Neural cell (in vitro differentiated cells): Measurements from ENCODE around the gene TEFM. TPM values are rescaled to one million over a fixed set of nuclear protein-coding genes. Genes with fewer than 3 reads are reported as not detected.

Source experiments
- H2AFZ ChIP-seq: fragments of 200-600, 300-800 bp; sonication (generic), shearing (Covaris generic); 2 replicates; pipeline ENCODE4 v1.6.0; 2014; ENCODE audit warnings: low read depth, mild to moderate bottlenecking, antibody characterized with exemption, low read length, moderate library complexity
- H3F3A ChIP-seq: fragments of 200-600 bp; shearing (Covaris generic); 2 replicates; pipeline ENCODE4 v1.6.1; 2016; ENCODE audit warnings: mild to moderate bottlenecking, moderate library complexity, mixed read lengths, antibody characterized with exemption, low read length; ENCODE audit not compliant: insufficient read depth, poor library complexity, severe bottlenecking
- H3K27ac ChIP-seq: fragments of 200-600, 300-800 bp; sonication (generic), shearing (Covaris generic); 2 replicates; pipeline ENCODE4 v1.5.1; 2014; ENCODE audit warnings: mild to moderate bottlenecking, low read length, moderate library complexity
- H3K27me3 ChIP-seq: fragments of 300-800, 200-600 bp; sonication (generic), shearing (Covaris generic); 2 replicates; pipeline ENCODE4 v1.6.0; 2014; ENCODE audit warnings: mild to moderate bottlenecking, low read depth, low read length, moderate library complexity; ENCODE audit not compliant: insufficient read depth
- H3K36me3 ChIP-seq: fragments of 300-800, 200-600 bp; sonication (generic), shearing (Covaris generic); 2 replicates; pipeline ENCODE4 v1.5.1; 2014; ENCODE audit warnings: mild to moderate bottlenecking, antibody characterized with exemption, low read length, moderate library complexity; ENCODE audit not compliant: insufficient read depth
- H3K4me2 ChIP-seq: fragments of 300-800, 200-600 bp; sonication (generic), shearing (Covaris generic); 2 replicates; pipeline ENCODE4 v1.6.0; 2014; ENCODE audit warnings: mild to moderate bottlenecking, low read length
- H3K4me3 ChIP-seq: fragments of 300-800, 200-600 bp; sonication (generic), shearing (Covaris generic); 2 replicates; pipeline ENCODE4 v1.5.1; 2014; ENCODE audit warnings: mild to moderate bottlenecking, low read length, moderate library complexity
- H3K79me2 ChIP-seq: fragments of 200-600 bp; shearing (Covaris generic); replicated peaks from 2 replicates; pipeline ENCODE4 v1.6.0; 2014; ENCODE audit warnings: mild to moderate bottlenecking, low read length, moderate library complexity; ENCODE audit not compliant: insufficient read depth
- H3K9ac ChIP-seq: fragments of 300-800, 200-600 bp; sonication (generic), shearing (Covaris generic); 2 replicates; pipeline ENCODE4 v1.6.1; 2016; ENCODE audit warnings: mild to moderate bottlenecking, low read length, mixed read lengths
- H3K9me2 ChIP-seq: fragments of 200-600 bp; shearing (Covaris generic); 2 replicates; pipeline ENCODE4 v1.6.1; 2016; ENCODE audit warnings: mild to moderate bottlenecking, low read length, mixed read lengths; ENCODE audit not compliant: insufficient read depth
- H3K9me3 ChIP-seq: fragments of 200-600, 300-800 bp; sonication (generic), shearing (Covaris generic); 2 replicates; pipeline ENCODE4 v1.6.1; 2016; ENCODE audit warnings: mild to moderate bottlenecking, mixed run types, low read length, moderate library complexity, mixed read lengths
- H4K20me1 ChIP-seq: fragments of 200-600 bp; shearing (Covaris generic); 2 replicates; pipeline ENCODE4 v1.6.1; 2016; ENCODE audit warnings: mild to moderate bottlenecking, mixed run types; ENCODE audit not compliant: insufficient read depth
- EP300 ChIP-seq: fragments of 450-650 bp; conservative IDR thresholded peaks from 2 replicates; pipeline ENCODE4 v1.6.1; 2014; ENCODE audit warnings: antibody characterized with exemption, mild to moderate bottlenecking, moderate library complexity; ENCODE audit not compliant: poor library complexity, severe bottlenecking
- EZH2 ChIP-seq: fragments of 200-600, 300-800 bp; shearing (Covaris generic), sonication (generic); IDR thresholded peaks from 2 replicates; pipeline ENCODE4 v1.6.1; 2014; ENCODE audit warnings: antibody characterized with exemption, low read length, borderline replicate concordance, mild to moderate bottlenecking; ENCODE audit not compliant: insufficient read depth, poor library complexity, severe bottlenecking
- MXI1 ChIP-seq: fragments of 450-650 bp; conservative IDR thresholded peaks from 2 replicates; pipeline ENCODE4 v1.6.1; 2014; ENCODE audit warnings: antibody characterized with exemption, mild to moderate bottlenecking; ENCODE audit not compliant: poor library complexity, severe bottlenecking
- POLR2AphosphoS5 ChIP-seq: IDR thresholded peaks from 2 replicates; pipeline ENCODE4 v1.6.1; 2012
- RAD21 ChIP-seq: fragments of 450-650 bp; conservative IDR thresholded peaks from 2 replicates; pipeline ENCODE4 v1.6.1; 2014; ENCODE audit warnings: antibody characterized with exemption, mild to moderate bottlenecking, moderate library complexity
- SMC3 ChIP-seq: fragments of 450-650 bp; conservative IDR thresholded peaks from 2 replicates; pipeline ENCODE4 v1.6.1; 2014; ENCODE audit warnings: antibody characterized with exemption, mild to moderate bottlenecking, moderate library complexity; ENCODE audit not compliant: poor library complexity
- TAF1 ChIP-seq: IDR thresholded peaks from 2 replicates; pipeline ENCODE4 v1.6.1; 2012; ENCODE audit warnings: low read depth
- polyA plus RNA-seq: library from polyadenylated mRNA; depleted of rRNA; stranded (reverse); fragments of >200 nt; gene quantifications from 2 replicates; pipeline ENCODE4 v1.2.3, GENCODE V29; 2014
- TF ChIP-seq, protein P1 (sequence below): fragments of 450-650 bp; IDR thresholded peaks from 2 replicates; pipeline ENCODE4 v1.5.1; 2014; ENCODE audit warnings: antibody characterized with exemption, mild to moderate bottlenecking, moderate library complexity; ENCODE audit not compliant: poor library complexity, severe bottlenecking
- TF ChIP-seq, protein P2 (sequence below): IDR thresholded peaks from 2 replicates; pipeline ENCODE4 v1.6.1; 2012; ENCODE audit warnings: borderline replicate concordance

TEFM gene
- polyA plus RNA-seq, 1 donor from 2014 or later: 15.2 TPM

DNA sequence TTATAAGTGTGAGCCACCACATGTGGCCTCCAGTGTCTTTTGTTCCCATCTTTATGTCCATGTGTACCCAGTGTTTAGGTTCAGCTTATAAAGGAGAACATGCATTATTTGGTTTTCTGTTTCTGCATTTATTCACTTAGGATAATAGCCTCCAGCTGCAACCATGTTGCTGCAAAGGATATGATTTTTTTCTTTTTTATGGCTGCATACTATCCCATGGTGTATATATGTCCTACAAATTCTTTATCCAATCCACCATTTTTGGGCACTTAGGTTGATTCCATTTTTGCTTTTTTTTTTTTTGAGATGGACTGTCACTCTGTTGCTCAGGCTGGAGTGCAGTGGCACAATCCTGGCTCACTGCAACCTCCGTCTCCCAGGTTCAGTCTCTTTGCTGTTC lies 41.4 kb downstream of the TEFM start:
- no peak overlapping the region for H3K27ac ChIP-seq
- no peaks in the 10 kb centered on the region for H4K20me1 ChIP-seq
- no peaks in the 10 kb centered on the region for H3K36me3 ChIP-seq
- H2AFZ ChIP-seq: no peak overlapping the region
- no peaks in the 10 kb centered on the region for H3K9me3 ChIP-seq
- H3K9me2 ChIP-seq: no peaks in the 10 kb centered on the region
- no peak overlapping the region for H3K9ac ChIP-seq
- TF ChIP-seq, protein P1, sequence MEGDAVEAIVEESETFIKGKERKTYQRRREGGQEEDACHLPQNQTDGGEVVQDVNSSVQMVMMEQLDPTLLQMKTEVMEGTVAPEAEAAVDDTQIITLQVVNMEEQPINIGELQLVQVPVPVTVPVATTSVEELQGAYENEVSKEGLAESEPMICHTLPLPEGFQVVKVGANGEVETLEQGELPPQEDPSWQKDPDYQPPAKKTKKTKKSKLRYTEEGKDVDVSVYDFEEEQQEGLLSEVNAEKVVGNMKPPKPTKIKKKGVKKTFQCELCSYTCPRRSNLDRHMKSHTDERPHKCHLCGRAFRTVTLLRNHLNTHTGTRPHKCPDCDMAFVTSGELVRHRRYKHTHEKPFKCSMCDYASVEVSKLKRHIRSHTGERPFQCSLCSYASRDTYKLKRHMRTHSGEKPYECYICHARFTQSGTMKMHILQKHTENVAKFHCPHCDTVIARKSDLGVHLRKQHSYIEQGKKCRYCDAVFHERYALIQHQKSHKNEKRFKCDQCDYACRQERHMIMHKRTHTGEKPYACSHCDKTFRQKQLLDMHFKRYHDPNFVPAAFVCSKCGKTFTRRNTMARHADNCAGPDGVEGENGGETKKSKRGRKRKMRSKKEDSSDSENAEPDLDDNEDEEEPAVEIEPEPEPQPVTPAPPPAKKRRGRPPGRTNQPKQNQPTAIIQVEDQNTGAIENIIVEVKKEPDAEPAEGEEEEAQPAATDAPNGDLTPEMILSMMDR: no peak
- TF ChIP-seq POLR2AphosphoS5 (no peak), RAD21 (no peak), EZH2 (no peak)
- TF ChIP-seq, protein P2, sequence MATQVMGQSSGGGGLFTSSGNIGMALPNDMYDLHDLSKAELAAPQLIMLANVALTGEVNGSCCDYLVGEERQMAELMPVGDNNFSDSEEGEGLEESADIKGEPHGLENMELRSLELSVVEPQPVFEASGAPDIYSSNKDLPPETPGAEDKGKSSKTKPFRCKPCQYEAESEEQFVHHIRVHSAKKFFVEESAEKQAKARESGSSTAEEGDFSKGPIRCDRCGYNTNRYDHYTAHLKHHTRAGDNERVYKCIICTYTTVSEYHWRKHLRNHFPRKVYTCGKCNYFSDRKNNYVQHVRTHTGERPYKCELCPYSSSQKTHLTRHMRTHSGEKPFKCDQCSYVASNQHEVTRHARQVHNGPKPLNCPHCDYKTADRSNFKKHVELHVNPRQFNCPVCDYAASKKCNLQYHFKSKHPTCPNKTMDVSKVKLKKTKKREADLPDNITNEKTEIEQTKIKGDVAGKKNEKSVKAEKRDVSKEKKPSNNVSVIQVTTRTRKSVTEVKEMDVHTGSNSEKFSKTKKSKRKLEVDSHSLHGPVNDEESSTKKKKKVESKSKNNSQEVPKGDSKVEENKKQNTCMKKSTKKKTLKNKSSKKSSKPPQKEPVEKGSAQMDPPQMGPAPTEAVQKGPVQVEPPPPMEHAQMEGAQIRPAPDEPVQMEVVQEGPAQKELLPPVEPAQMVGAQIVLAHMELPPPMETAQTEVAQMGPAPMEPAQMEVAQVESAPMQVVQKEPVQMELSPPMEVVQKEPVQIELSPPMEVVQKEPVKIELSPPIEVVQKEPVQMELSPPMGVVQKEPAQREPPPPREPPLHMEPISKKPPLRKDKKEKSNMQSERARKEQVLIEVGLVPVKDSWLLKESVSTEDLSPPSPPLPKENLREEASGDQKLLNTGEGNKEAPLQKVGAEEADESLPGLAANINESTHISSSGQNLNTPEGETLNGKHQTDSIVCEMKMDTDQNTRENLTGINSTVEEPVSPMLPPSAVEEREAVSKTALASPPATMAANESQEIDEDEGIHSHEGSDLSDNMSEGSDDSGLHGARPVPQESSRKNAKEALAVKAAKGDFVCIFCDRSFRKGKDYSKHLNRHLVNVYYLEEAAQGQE: no peak
- H3F3A ChIP-seq: no peaks in the 10 kb centered on the region
- H3K27me3 ChIP-seq: no peaks in the 10 kb centered on the region
- no peak overlapping the region for H3K4me3 ChIP-seq
- no peak overlapping the region for H3K4me2 ChIP-seq
- H3K79me2 ChIP-seq: no peaks in the 10 kb centered on the region

DNA sequence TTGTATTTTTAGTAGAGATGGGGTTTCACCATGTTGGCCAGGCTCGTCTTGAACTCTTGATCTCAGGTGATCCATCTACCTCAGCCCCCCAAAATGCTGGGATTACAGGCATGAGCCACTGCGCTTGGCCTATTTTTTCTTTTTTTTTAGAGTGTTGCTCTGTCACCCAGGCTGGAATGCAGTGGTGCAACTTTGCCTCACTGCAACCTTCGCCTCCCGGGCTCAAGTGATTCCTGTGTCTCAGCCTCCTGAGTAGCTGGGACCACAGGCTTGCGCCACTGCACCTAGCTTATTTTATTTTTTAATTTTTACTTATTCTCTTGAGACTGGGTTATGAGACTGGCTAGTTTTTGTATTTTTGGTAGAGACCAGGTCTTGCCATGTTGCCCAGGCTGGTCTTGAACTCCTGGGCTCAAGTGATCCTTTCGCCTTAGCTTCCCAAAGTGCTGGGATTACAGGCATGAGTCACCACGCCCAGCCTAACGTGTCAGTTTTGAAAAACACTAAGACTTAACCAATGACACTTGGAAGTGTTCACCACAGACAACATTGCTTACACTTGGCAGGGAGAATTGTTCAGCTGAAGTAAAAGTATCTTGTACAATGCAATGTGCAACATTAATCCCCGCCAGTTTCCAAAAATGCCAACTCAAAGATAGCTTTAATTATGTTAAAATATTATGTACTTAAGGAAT lies 47.3 kb downstream of the TEFM start:
- TF ChIP-seq EZH2 (no peak), SMC3 (no peak), MXI1 (no peak), RAD21 (no peak), TAF1 (no peak), EP300 (no peak), POLR2AphosphoS5 (no peak)
- TF ChIP-seq, protein P1: no peak
- TF ChIP-seq, protein P2: no peak
- Histone ChIP-seq H3K27ac (no peak overlapping the region), H3K27me3 (no peaks in the 10 kb centered on the region), H3K9me2 (no peaks in the 10 kb centered on the region), H3K36me3 (no peaks in the 10 kb centered on the region), H3K9ac (no peak overlapping the region), H3F3A (no peaks in the 10 kb centered on the region), H2AFZ (no peak overlapping the region), H3K4me2 (no peak overlapping the region), H3K9me3 (no peaks in the 10 kb centered on the region), H3K79me2 (no peaks in the 10 kb centered on the region), H3K4me3 (no peak overlapping the region), H4K20me1 (no peaks in the 10 kb centered on the region)
